ENCODE data around the gene EFHD1. TPM values are rescaled to one million over a fixed set of nuclear protein-coding genes. Genes with fewer than 3 reads are reported as not detected.

Gene EFHD1
- total and polyA plus RNA-seq, 2 of the 13 experiments (the other 11 are each of a cell fraction or from before 2014, with no cell fraction given) = 0.09 TPM; not detected in 1

DNA sequence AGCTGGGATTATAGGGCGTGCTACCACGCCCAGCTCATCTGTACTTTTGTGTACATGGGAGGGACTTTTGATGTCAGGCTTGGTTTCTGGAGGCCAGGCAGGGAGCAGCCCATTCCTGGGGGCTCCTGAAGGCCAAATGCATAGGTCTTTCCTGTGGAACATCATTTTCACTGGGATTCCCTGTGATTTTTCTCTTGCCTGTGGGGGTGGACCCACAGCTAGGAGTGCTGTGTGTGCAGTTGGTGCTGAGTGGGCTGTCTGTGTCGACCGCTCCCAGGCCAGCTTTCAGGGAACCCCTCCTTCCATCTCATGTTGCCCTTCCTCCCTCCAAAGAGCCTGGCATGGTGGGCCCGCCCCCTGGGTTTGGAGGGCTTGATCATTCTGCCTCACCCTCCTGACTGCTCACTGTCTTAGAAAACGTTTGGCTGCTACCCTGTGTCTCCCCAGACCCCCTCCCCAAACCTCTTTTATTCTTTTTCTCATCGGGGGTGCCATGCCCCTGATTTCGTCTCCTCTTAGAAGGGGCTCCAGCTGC, 10.5 kb downstream of the EFHD1 start:
- FAIRE-seq (no peak), DNase-seq (ENCODE audit: low spot score) (no peak), ATAC-seq (no peak)
- Histone ChIP-seq H3K9me3 (ENCODE audit: low read length) (no peaks in the 10 kb centered on the region), H3K4me3 (replicated peaks in 1 of 3; ENCODE audit: insufficient read depth in 1 of 3, low read depth in 2 of 3, low read length in 3 of 3) (no peak overlapping the region), H3K4me2 (ENCODE audit: low read depth, low read length) (no peak overlapping the region), H3K4me1 (ENCODE audit: insufficient read depth, low read length) (no peaks in the 10 kb centered on the region), H3K79me2 (ENCODE audit: insufficient read depth, low read length) (no peaks in the 10 kb centered on the region), H4K20me1 (ENCODE audit: insufficient read depth, low read length) (no peaks in the 10 kb centered on the region), H3K9ac (ENCODE audit: insufficient read depth, low read depth, low read length) (no peak overlapping the region), H3K27me3 (ENCODE audit: control insufficient read depth in 1 of 2, insufficient read depth in 2 of 2, low read length in 2 of 2) (no peaks in the 10 kb centered on the region; a peak in 1 of 5 replicates), H3K27ac (ENCODE audit: extremely low read length, insufficient read depth, low read length) (no peak overlapping the region), H3K36me3 (replicated peaks in 1 of 2; ENCODE audit: control insufficient read depth in 1 of 2, insufficient read depth in 2 of 2, low read length in 2 of 2) (no peaks in the 10 kb centered on the region), H2AFZ (ENCODE audit: low read length) (no peak overlapping the region)
- POLR2A ChIA-PET = no interaction called here
- WGBS (ENCODE audit: low lambda C conversion rate) = 58% methylated on average over 8 of the region's 8 CpGs
- intact Hi-C loops (cut with micrococcal nuclease; ENCODE audit: unreplicated experiment) = no loop called here
- BruUV-seq (replicated peaks) = no TSS peak
- CTCF ChIA-PET (ENCODE audit: low intra/inter-chr PET ratio, low total read pairs) = no interaction called here
- in situ Hi-C loops (cut with HindIII; ENCODE audit: extremely low pct_ligation_motif_present, low pct_unique_long_range_greater_than_20kb) = no loop called here
- TF ChIP-seq RORA (CRISPR knock-in tag; IDR thresholded peaks at IDR 0.05) (no peak), ZNF776 (CRISPR knock-in tag; IDR thresholded peaks at IDR 0.05) (no peak), JUN (CRISPR knock-in tag; IDR thresholded peaks at IDR 0.05) (no peak), MAFK (conservative IDR thresholded peaks at IDR 0.05 in 1 of 2, IDR thresholded peaks at IDR 0.05 in 1 of 2; ENCODE audit: low read length in 2 of 2) (no peak), ISX (CRISPR knock-in tag; conservative IDR thresholded peaks at IDR 0.05) (no peak), SMC3 (IDR thresholded peaks at IDR 0.05; ENCODE audit: low read length) (no peak), ZNF552 (CRISPR knock-in tag; IDR thresholded peaks at IDR 0.05; ENCODE audit: borderline replicate concordance) (no peak), ZFP36L1 (CRISPR knock-in tag; IDR thresholded peaks at IDR 0.05) (no peak), ZSCAN30 (CRISPR knock-in tag; IDR thresholded peaks at IDR 0.05) (no peak), ZNF616 (CRISPR knock-in tag; IDR thresholded peaks at IDR 0.05; ENCODE audit: low read depth) (no peak), ZNF30 (CRISPR knock-in tag; IDR thresholded peaks at IDR 0.05) (no peak), ZNF619 (CRISPR knock-in tag; IDR thresholded peaks at IDR 0.05) (no peak), SP2 (CRISPR knock-in tag; IDR thresholded peaks at IDR 0.05) (no peak), PLRG1 (conservative IDR thresholded peaks at IDR 0.05) (no peak), PTBP1 (IDR thresholded peaks at IDR 0.05; ENCODE audit: low read depth, low read length, poor library complexity, severe bottlenecking) (no peak), MXD1 (CRISPR knock-in tag; IDR thresholded peaks at IDR 0.05) (no peak)
- TF ChIP-seq, protein P1, sequence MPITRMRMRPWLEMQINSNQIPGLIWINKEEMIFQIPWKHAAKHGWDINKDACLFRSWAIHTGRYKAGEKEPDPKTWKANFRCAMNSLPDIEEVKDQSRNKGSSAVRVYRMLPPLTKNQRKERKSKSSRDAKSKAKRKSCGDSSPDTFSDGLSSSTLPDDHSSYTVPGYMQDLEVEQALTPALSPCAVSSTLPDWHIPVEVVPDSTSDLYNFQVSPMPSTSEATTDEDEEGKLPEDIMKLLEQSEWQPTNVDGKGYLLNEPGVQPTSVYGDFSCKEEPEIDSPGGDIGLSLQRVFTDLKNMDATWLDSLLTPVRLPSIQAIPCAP (CRISPR knock-in tag; IDR thresholded peaks at IDR 0.05; ENCODE audit: low read depth) = no peak

Measured in HepG2 (cell line).